Left colon (tissue), 2 donors: Measurements from ENCODE around the gene ZNF384. TPM values are rescaled to one million over a fixed set of nuclear protein-coding genes. Genes with fewer than 3 reads are reported as not detected.

Source experiments
- ATAC-seq: fragments of 200-7000 bp; cut with Tn5 transposase; one replicate; pipeline ENCODE4 v1.9.1; 2020; ENCODE audit warnings: mild to moderate bottlenecking, moderate library complexity
- DNase-seq, 2 donors: peaks; one replicate each; pipeline ENCODE4 v3.0.0-alpha.2; 2020
- intact Hi-C, 2 donors: fragments of 100-400 bp; cut with DNase I in 1 of 2; cut with micrococcal nuclease in 1 of 2; formaldehyde crosslinking; loops; one replicate each; pipeline versions ENCODE4 v1.11.2 to v1.14.0; 2022; cut with DNase I, micrococcal nuclease
- total RNA-seq, 2 donors: library from RNA; stranded (reverse); fragmentation: NEBNext Ultra II Directional; extraction: Animal tissue kit (Norgen Biotek cat#: 25700); gene quantifications; one replicate each; pipeline ENCODE4 v1.2.1, GENCODE V29; 2021
- donor health status: DM: no; HTN: no; CAD: no.
- donor health status: DM: yes; HTN: yes; CAD: no.

Gene ZNF384
- total RNA-seq, 2 donors from 2014 or later = 47.8 to 51.4 TPM

- ATAC-seq = peak; percentile 74
- DNase-seq = peak in 1 of 2 donors; percentile 53
- intact Hi-C loops = no loop called here
Measured at GRCh38 chr12:6700646-6701051, 11.5 kb upstream of the ZNF384 start, which contains the start of gene PIANP. Gene PIANP (minus strand): TSS chr12:6700815. CDS start chr12:6698061, 2,754 bp downstream.

DNA sequence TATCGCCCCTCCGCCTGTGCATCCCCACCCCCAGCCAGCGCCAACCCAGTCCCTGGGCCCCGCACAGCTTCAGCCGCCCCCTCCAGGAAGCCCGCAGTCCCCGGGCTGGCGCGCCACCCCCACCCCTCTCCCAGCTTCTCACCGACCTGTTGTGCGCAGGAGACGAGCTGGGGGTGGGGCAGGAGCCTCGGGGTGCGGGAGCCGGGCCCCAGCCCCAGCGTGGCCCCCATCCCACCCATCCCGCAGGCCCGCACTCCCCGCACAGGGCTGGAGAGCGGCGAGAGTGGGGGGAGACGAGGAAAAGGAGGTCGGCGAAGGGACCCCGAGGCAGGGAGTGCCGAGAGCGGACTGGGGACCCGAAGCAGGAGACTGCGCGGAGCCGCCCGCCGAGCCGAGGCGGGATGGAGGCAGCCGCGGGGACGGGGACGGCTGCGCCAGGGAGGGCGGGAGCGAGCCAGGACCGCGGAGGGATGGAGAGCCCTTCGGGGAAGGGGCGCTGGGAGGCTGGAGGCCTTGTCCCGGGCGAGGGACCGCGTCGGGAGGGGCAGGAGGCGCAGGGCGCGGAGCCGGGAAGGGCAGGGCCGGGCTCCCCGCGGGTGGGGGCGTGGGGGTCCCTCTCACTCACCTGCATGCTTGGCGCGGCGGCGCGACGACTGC is 10.9 kb upstream of the ZNF384 start:
- intact Hi-C loops = no loop called here
- DNase-seq (peak in 1 of 2 donors; percentile 13), ATAC-seq (peak; percentile 29)

DNA sequence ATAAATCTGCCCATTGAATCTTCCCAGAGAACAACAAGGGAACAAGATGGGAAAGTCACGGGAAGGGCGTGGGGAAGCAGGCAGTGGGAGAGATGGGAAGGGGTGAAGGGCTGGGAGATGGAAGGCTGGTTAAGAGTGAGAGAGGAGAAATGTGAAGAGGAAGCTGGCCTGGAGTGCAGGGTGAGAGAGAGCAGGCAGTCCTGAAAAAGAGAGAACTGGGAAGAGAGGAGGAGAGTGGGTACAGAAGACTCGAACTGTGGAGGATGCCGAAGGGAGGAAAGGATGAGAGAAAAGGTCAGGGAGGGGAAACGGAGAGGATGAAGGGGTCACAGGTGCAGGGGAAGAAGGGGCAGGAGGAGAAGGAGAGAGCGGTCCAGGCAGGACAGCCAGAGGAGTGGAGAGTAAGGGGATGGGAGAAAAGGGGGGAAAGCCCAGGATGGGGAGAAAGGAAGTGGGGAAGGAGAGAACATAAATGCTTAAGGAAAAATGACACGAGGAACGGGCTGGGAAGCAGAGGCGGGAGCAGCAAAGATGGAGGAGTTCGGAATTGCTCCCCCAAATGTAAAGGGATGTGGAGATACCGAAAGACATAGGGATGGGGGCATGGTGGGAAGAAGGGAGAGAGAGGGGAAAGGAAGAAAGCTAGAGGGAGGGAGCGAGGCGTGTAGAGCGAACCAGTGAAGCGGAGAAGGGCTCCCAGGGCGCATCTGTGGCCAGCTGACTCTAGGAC is 10.2 kb upstream of the ZNF384 start:
- ATAC-seq (no peak), DNase-seq (no peak)
- intact Hi-C loops = no loop called here

DNA sequence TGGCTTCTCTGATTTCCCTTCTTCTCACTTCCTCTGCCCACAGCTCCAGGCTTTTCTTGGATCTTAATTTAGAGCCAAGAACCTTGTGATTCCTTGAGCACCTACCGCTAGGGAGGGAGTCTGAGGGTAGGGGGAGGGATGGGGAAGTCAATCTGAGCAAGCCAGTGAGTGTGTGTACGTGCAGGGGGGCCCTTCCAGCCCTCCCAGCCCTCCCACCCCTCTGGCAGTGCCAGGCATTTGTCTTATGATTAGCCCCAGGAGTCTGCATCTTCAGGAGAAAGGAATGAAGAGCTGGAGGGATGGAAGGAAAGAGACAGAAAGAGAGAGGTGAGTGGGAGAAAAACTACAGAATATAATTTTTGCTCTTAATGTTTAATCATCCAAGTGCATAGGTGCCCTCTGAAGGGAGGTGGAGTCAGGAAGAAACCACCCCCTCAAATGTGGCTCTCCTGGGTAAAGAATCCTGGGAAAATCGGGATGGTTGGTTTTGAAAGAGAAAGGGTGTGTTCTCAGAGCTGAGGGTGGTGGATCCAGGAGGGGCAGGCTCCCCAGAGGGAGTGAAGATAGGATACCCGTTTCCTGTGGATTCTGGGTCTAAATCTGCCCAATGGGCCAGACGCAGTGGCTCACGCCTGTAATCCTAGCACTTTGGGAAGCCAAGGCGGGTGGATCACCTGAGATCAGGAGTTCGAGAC is 9.3 kb upstream of the ZNF384 start:
- DNase-seq (no peak), ATAC-seq (no peak)
- intact Hi-C loops = no loop called here

GRCh38 chr12:6697584-6698351 is 8.6 kb upstream of the ZNF384 start:
- intact Hi-C loops = no loop called here
- peak in 1 of 2 donors; percentile 48 for DNase-seq
- peak; percentile 78 for ATAC-seq

DNA sequence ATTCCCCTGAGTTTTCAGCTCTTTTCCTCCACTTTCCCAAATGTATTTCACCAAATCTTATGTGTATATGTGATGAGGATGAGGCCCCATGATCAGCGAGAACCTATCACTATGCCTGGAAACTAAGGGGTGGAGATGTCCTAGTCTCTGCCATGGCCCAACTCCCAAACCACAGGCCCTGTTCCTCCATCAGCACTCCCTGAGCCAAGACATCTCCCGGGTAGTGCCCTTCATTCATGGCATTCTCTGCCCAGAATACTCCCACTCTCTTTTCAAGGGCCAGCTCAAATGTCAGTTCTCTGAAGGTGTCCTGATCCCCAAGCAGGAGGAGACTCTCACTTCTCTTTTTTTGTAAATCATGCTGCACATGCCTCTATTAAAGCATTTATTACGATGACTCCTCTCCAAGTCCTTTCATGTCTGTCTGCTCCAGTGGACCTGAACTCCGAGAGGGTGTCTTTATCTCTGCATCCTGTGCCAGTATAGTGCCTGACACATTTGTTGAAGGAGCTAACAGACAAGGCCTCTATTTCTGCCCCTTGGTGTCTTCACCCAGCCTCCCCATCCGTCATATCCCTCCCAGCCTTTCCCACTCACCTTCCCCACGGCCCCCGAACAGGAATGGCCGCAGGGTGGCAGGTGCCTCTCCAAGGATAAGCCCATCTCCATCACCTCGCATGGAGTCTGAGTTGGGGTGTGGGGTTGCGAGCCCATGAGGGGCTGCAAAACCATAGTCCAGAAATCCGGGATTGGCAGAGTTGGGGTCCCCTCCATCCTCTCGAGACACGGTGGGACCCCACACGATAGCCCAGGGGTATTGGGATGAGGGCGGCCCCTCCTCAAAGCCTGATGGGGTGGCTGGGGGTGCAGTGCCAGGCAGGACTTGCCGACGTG is 7.8 kb upstream of the ZNF384 start:
- no peak for ATAC-seq
- intact Hi-C loops = no loop called here
- no peak for DNase-seq

- no peak for DNase-seq
- intact Hi-C loops = no loop called here
- no peak for ATAC-seq
Measured at GRCh38 chr12:6695313-6696045, 6.3 kb upstream of the ZNF384 start.

GRCh38 chr12:6694701-6695100 is 5.5 kb upstream of the ZNF384 start:
- intact Hi-C loops = no loop called here
- DNase-seq (no peak), ATAC-seq (no peak)

- ATAC-seq = no peak
- no peak for DNase-seq
- intact Hi-C loops = no loop called here
Measured at GRCh38 chr12:6693832-6694355, 4.7 kb upstream of the ZNF384 start.

- DNase-seq = no peak
- no peak for ATAC-seq
- intact Hi-C loops = no loop called here
Measured at GRCh38 chr12:6692888-6693287, 3.7 kb upstream of the ZNF384 start.

GRCh38 chr12:6691473-6691872 is 2.3 kb upstream of the ZNF384 start:
- intact Hi-C loops = no loop called here
- ATAC-seq = no peak
- DNase-seq = no peak

GRCh38 chr12:6688543-6688998 is 604 bp downstream of the ZNF384 start:
- DNase-seq (peak; percentile 66 to 73), ATAC-seq (peak; percentile 47)
- intact Hi-C loops = no loop called here

- intact Hi-C loops = no loop called here
- ATAC-seq = no peak
Measured at GRCh38 chr12:6685814-6686213, 3.4 kb downstream of the ZNF384 start.

GRCh38 chr12:6684609-6685008 is 4.6 kb downstream of the ZNF384 start:
- DNase-seq (no peak), ATAC-seq (no peak)
- intact Hi-C loops = no loop called here

More at GRCh38 chr12:6685814-6686213, 3.4 kb downstream of the ZNF384 start:
- DNase-seq = no peak

DNA sequence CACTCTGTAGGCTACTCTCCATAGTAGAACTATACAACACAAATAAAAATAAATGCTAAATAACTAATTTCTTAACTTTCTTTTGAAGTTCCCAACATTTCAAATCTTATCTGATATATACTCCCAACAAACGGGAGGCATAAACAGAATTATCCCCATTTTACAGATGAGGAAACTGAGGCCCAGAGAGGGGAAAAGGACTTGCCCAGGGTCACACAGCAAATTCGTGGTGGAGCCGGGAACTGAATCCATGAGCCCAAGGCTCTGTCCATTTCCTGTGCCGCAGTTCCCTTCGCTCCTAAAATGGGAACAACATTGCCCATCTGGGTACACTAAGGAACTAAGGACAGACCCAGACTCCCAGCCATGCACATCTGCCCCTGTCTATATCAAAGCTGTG is 12.2 kb downstream of the ZNF384 start:
- intact Hi-C loops = no loop called here
- DNase-seq = no peak

DNA sequence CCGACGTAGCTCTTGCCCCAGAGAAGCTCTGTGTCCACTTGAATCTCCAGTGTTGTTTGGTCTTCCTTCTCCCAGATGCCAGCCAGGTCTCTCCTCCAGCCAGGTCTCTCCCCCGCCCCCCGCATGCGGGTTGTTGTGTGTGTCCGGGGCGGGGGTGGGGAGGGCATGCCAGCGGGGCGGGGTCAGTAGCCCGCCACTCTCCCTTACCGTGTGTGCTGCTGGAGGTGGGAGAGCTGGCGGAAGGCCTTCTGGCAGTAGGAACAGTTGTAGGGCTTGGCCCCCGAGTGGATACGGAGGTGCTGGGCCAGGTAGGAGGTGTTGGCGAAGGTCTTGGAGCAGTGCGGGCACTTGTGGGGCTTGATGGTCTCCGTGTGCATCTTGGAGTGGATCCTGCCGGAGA is 17.0 kb downstream of the ZNF384 start:
- intact Hi-C loops = no loop called here
- DNase-seq = no peak
- no peak for ATAC-seq

More for the DNA sequence above, 12.2 kb downstream of the ZNF384 start:
- no peak for ATAC-seq

GRCh38 chr12:6667559-6668210 is 21.5 kb downstream of the ZNF384 start:
- intact Hi-C loops = no loop called here
- ATAC-seq (peak; percentile 15), DNase-seq (no peak)
